ENCODE data around the gene FHOD3.

DNA sequence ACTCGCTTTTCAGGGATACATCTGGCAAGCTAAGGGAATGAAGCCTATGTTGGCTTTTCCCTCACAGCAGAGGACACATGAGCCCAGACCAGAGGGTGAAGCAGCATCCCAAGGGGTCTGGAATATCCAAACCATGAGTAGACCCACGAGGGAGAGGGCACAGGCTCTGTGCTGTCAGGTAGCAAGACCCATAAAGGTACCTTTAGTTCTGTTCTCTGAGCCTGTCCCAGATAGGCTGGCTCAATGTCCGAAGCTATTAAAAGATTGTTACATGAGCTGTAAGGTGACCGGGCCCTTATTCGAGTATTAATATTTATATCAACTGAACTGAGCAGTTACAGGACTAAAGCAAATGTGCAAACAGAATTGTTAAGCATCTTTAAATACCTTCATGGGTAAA lies 479.1 kb downstream of the FHOD3 start:
- TF ChIP-seq, protein P1, sequence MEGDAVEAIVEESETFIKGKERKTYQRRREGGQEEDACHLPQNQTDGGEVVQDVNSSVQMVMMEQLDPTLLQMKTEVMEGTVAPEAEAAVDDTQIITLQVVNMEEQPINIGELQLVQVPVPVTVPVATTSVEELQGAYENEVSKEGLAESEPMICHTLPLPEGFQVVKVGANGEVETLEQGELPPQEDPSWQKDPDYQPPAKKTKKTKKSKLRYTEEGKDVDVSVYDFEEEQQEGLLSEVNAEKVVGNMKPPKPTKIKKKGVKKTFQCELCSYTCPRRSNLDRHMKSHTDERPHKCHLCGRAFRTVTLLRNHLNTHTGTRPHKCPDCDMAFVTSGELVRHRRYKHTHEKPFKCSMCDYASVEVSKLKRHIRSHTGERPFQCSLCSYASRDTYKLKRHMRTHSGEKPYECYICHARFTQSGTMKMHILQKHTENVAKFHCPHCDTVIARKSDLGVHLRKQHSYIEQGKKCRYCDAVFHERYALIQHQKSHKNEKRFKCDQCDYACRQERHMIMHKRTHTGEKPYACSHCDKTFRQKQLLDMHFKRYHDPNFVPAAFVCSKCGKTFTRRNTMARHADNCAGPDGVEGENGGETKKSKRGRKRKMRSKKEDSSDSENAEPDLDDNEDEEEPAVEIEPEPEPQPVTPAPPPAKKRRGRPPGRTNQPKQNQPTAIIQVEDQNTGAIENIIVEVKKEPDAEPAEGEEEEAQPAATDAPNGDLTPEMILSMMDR (IDR thresholded peaks at IDR 0.05) = no peak
- TF ChIP-seq, protein P2, sequence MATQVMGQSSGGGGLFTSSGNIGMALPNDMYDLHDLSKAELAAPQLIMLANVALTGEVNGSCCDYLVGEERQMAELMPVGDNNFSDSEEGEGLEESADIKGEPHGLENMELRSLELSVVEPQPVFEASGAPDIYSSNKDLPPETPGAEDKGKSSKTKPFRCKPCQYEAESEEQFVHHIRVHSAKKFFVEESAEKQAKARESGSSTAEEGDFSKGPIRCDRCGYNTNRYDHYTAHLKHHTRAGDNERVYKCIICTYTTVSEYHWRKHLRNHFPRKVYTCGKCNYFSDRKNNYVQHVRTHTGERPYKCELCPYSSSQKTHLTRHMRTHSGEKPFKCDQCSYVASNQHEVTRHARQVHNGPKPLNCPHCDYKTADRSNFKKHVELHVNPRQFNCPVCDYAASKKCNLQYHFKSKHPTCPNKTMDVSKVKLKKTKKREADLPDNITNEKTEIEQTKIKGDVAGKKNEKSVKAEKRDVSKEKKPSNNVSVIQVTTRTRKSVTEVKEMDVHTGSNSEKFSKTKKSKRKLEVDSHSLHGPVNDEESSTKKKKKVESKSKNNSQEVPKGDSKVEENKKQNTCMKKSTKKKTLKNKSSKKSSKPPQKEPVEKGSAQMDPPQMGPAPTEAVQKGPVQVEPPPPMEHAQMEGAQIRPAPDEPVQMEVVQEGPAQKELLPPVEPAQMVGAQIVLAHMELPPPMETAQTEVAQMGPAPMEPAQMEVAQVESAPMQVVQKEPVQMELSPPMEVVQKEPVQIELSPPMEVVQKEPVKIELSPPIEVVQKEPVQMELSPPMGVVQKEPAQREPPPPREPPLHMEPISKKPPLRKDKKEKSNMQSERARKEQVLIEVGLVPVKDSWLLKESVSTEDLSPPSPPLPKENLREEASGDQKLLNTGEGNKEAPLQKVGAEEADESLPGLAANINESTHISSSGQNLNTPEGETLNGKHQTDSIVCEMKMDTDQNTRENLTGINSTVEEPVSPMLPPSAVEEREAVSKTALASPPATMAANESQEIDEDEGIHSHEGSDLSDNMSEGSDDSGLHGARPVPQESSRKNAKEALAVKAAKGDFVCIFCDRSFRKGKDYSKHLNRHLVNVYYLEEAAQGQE (IDR thresholded peaks at IDR 0.05; ENCODE audit: insufficient read depth in 1 of 2, low read depth in 2 of 2, low read length in 1 of 2) = no peak
- TF ChIP-seq SIN3A (IDR thresholded peaks at IDR 0.05; ENCODE audit: borderline replicate concordance, insufficient read depth, low read depth, low read length) = no peak
- no peak for TF ChIP-seq POLR2AphosphoS5 (IDR thresholded peaks at IDR 0.05; ENCODE audit: low read depth, low read length)
- TF ChIP-seq TCF7L2 (IDR thresholded peaks at IDR 0.05; ENCODE audit: low read depth, low read length) = no peak

All from Panc1 (cell line).